Glutamatergic neuron (in vitro differentiated cells): Measurements from ENCODE around the gene CARMIL1. TPM values are rescaled to one million over a fixed set of nuclear protein-coding genes. Genes with fewer than 3 reads are reported as not detected.

ENCODE experiments used
- DNase-seq: peaks from one replicate; pipeline ENCODE4 v3.0.0; 2022
- H3K27ac Mint-ChIP-seq: one replicate; pipeline ENCODE4 v1.8.0; 2020; ENCODE audit warnings: mild to moderate bottlenecking, mixed read lengths, inconsistent platforms; ENCODE audit not compliant: unreplicated experiment
- H3K27me3 Mint-ChIP-seq: one replicate; pipeline ENCODE4 v1.8.0; 2020; ENCODE audit warnings: mild to moderate bottlenecking, moderate library complexity, mixed read lengths, inconsistent platforms; ENCODE audit not compliant: unreplicated experiment
- H3K36me3 Mint-ChIP-seq: one replicate; pipeline ENCODE4 v1.8.0; 2020; ENCODE audit warnings: mild to moderate bottlenecking, mixed read lengths, inconsistent platforms; ENCODE audit not compliant: unreplicated experiment
- H3K4me1 Mint-ChIP-seq: one replicate; pipeline ENCODE4 v1.8.0; 2020; ENCODE audit warnings: mild to moderate bottlenecking, low read depth, mixed read lengths, inconsistent platforms; ENCODE audit not compliant: unreplicated experiment
- H3K4me3 Mint-ChIP-seq: one replicate; pipeline ENCODE4 v1.8.0; 2020; ENCODE audit warnings: mild to moderate bottlenecking, mixed read lengths, inconsistent platforms; ENCODE audit not compliant: unreplicated experiment
- H3K9me3 Mint-ChIP-seq: one replicate; pipeline ENCODE4 v1.8.0; 2020; ENCODE audit warnings: mild to moderate bottlenecking, moderate library complexity, mixed read lengths, inconsistent platforms; ENCODE audit not compliant: unreplicated experiment
- total RNA-seq: library from RNA; stranded (reverse); fragmentation: NEBNext Ultra II Directional; extraction: Animal tissue kit (Norgen Biotek cat#: 25700); gene quantifications from one replicate; pipeline ENCODE4 v1.2.1, GENCODE V29; 2021; ENCODE audit not compliant: unreplicated experiment
- TF ChIP-seq, protein P1 (sequence below): fragments of 200-600 bp; sonication (generic); IDR thresholded peaks from one replicate; pipeline ENCODE4 v1.5.0; 2021; ENCODE audit not compliant: partially characterized antibody, unreplicated experiment

CARMIL1 gene
- total RNA-seq, 1 donor from 2014 or later = 4.8 TPM

DNA sequence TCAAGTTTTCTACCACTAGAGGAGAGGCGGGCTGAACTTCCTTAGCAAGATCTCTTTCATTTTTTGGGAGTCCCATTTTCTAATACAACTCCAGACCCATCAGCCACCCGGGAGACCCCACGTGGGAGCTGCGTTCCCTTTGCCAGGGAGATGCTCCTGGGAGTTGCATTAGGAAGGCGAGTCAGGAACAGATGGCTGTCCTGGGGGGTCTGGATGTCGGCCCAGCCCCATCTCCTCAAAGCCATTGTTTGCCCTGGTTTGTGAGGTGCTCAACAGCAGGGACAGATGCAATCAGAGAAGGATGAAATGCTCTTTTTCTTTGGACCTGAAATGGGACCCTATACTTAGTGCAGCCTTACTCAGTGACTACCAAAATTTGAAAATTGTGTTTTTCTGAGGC is 39.4 kb downstream of the CARMIL1 start:
- DNase-seq = peak; percentile 23
- H3K36me3 Mint-ChIP-seq = no peaks in the 10 kb centered on the region
- H3K27ac Mint-ChIP-seq = peak overlapping the region; percentile 86
- peaks cover 26% of the 10 kb centered on the region for H3K4me1 Mint-ChIP-seq
- TF ChIP-seq, protein P1, sequence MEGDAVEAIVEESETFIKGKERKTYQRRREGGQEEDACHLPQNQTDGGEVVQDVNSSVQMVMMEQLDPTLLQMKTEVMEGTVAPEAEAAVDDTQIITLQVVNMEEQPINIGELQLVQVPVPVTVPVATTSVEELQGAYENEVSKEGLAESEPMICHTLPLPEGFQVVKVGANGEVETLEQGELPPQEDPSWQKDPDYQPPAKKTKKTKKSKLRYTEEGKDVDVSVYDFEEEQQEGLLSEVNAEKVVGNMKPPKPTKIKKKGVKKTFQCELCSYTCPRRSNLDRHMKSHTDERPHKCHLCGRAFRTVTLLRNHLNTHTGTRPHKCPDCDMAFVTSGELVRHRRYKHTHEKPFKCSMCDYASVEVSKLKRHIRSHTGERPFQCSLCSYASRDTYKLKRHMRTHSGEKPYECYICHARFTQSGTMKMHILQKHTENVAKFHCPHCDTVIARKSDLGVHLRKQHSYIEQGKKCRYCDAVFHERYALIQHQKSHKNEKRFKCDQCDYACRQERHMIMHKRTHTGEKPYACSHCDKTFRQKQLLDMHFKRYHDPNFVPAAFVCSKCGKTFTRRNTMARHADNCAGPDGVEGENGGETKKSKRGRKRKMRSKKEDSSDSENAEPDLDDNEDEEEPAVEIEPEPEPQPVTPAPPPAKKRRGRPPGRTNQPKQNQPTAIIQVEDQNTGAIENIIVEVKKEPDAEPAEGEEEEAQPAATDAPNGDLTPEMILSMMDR = no peak
- H3K27me3 Mint-ChIP-seq = no peaks in the 10 kb centered on the region
- H3K9me3 Mint-ChIP-seq = peaks cover 2% of the 10 kb centered on the region
- peak overlapping the region; percentile 25 for H3K4me3 Mint-ChIP-seq

DNA sequence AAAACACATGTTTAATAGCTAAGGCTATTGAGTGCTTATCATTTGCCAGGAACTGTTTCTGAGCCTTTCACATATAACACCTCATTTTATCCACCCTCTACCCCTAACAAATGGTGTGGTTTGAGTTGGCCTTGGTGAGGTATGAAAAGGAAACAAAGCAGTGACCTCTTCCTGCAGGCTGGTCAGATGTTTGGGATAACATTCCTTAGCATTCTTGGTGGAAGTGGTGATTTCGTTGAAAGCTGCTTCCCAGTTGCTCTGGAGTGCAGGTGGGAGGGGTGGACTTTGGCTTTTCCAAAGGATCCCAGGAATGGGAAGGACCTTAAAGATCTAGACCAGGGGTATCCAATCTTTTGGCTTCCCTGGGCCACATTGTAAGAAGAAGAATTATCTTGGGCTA is 41.3 kb downstream of the CARMIL1 start:
- Mint-ChIP-seq H3K4me3 (no peak overlapping the region), H3K9me3 (peaks cover 2% of the 10 kb centered on the region), H3K27me3 (no peaks in the 10 kb centered on the region), H3K4me1 (peaks cover 35% of the 10 kb centered on the region), H3K27ac (no peak overlapping the region), H3K36me3 (no peaks in the 10 kb centered on the region)
- TF ChIP-seq, protein P1 = no peak
- DNase-seq = no peak

DNA sequence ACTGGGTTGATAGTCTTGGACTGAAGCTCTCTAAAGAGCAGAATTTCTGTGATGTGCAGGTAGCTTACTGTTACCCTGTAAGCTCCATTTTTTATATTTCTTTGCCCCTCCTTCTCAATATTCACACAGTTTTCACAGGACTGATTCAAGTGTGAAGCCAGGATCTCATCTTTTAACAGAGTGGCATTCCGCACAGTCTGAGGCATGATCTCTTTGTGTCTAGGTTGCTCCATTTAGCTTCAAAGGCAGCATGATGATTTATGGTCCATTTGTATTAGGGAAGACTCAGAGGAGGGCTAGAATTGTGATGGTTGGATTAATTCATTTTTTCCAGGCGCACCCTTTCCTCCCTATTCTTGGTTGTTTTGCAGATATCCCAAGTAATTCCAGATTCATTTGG is 43.5 kb downstream of the CARMIL1 start:
- TF ChIP-seq, protein P1 = no peak
- Mint-ChIP-seq H3K27me3 (no peaks in the 10 kb centered on the region), H3K9me3 (peaks cover 2% of the 10 kb centered on the region), H3K4me1 (peaks cover 34% of the 10 kb centered on the region), H3K4me3 (no peak overlapping the region), H3K36me3 (no peaks in the 10 kb centered on the region), H3K27ac (no peak overlapping the region)
- DNase-seq = no peak

DNA sequence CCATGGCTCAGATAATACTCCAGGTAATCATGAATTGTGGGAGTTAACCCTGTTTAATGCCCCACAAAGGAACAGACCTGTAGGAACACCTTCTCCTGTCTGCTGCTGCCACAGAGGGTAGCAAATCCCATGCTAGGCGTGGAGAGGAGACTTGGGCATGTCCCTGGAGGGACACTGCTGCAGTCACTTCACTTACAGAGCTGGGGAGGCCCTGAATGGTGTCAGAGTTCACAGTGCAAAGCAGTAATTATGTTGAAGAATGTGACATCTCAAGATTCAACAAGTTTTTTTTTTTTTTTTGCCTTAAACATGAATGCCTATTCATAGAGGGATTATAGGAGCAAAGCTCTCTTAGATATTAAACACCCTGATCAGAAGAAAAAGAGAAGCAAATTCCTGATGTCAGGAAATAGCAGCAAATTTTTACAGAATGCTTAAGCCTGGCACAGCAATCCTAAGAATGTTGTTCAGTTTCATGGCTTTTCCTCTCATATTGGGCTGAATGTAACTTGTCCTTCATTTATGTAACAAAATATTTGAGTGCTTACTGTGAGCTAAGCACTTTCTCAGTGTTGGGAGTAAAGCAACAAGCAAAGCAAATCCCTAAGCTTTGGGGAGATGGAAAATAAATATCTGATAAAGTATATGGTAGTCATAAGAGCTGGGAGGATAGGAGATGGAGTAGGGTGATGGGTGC is 45.0 kb downstream of the CARMIL1 start:
- DNase-seq = no peak
- TF ChIP-seq, protein P1 = no peak
- H3K36me3 Mint-ChIP-seq = no peaks in the 10 kb centered on the region
- H3K4me1 Mint-ChIP-seq = peaks cover 26% of the 10 kb centered on the region
- no peaks in the 10 kb centered on the region for H3K27me3 Mint-ChIP-seq
- H3K9me3 Mint-ChIP-seq = no peaks in the 10 kb centered on the region
- H3K4me3 Mint-ChIP-seq = no peak overlapping the region
- H3K27ac Mint-ChIP-seq = no peak overlapping the region

DNA sequence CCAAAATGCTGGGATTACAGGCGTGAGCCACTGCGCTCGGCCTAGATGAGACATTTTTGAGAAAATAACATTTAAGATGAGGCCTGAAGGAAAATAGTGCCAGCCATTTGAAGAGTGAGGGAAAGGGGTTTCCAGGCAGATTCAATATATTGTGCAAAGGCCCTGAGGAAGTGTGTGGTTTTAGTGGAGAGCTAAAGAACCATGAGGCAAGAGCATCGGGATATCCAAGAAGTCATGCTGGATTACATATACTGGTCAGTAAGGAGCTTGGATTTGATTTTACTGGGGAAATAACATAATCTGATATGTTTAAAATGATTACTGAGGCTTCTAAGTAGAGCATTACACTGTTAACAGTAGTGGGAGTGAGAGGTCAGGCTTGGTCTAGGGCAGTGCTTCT is 47.0 kb downstream of the CARMIL1 start:
- H3K4me1 Mint-ChIP-seq = peaks cover 29% of the 10 kb centered on the region

More for the DNA sequence above, 47.0 kb downstream of the CARMIL1 start:
- Mint-ChIP-seq H3K4me3 (no peak overlapping the region), H3K36me3 (no peaks in the 10 kb centered on the region), H3K9me3 (peaks cover 2% of the 10 kb centered on the region), H3K27me3 (no peaks in the 10 kb centered on the region), H3K27ac (no peak overlapping the region)
- TF ChIP-seq, protein P1 = no peak
- DNase-seq = no peak
